Embryonic facial prominence (tissue), 1 donor: ENCODE results near the gene CABP1.

Experiments used
- DNase-seq: peaks from one replicate; pipeline ENCODE4 v3.0.0-alpha.2; 2016; ENCODE audit errors: extremely low spot score

Gene CABP1

GRCh38 chr12:120631097-120631496 lies 9.3 kb upstream of the CABP1 start:
- no peak for DNase-seq

GRCh38 chr12:120640861-120641833 lies 721 bp downstream of the CABP1 start:
- DNase-seq, result no peak

GRCh38 chr12:120642121-120642520 lies 1.7 kb downstream of the CABP1 start:
- DNase-seq, result no peak

- no peak for DNase-seq
Measured at GRCh38 chr12:120642826-120643225, 2.4 kb downstream of the CABP1 start.

GRCh38 chr12:120643574-120643973 lies 3.1 kb downstream of the CABP1 start:
- no peak for DNase-seq

- no peak for DNase-seq
Measured at GRCh38 chr12:120646044-120646443, 5.6 kb downstream of the CABP1 start.

- DNase-seq, result no peak
Measured at GRCh38 chr12:120647375-120647755, 6.9 kb downstream of the CABP1 start.

- no peak for DNase-seq
Measured at GRCh38 chr12:120649442-120650232, 9.2 kb downstream of the CABP1 start.

- DNase-seq, result no peak
Measured at GRCh38 chr12:120650233-120650690, 9.8 kb downstream of the CABP1 start.

- DNase-seq, result no peak
Measured at GRCh38 chr12:120651821-120652220, 11.4 kb downstream of the CABP1 start.

GRCh38 chr12:120652656-120653435 lies 12.4 kb downstream of the CABP1 start:
- no peak for DNase-seq

- DNase-seq, result no peak
Measured at GRCh38 chr12:120653611-120654010, 13.2 kb downstream of the CABP1 start.

- DNase-seq, result no peak
Measured at GRCh38 chr12:120654656-120655055, 14.2 kb downstream of the CABP1 start.

GRCh38 chr12:120656008-120656407 lies 15.6 kb downstream of the CABP1 start:
- DNase-seq, result no peak

GRCh38 chr12:120658286-120659150 lies 18.1 kb downstream of the CABP1 start:
- DNase-seq, result no peak

- no peak for DNase-seq
Measured at GRCh38 chr12:120659151-120659525, 18.7 kb downstream of the CABP1 start.

- no peak for DNase-seq
Measured at GRCh38 chr12:120661432-120661831, 21.0 kb downstream of the CABP1 start.

GRCh38 chr12:120662879-120663278 lies 22.5 kb downstream of the CABP1 start:
- no peak for DNase-seq

GRCh38 chr12:120663741-120664140 lies 23.3 kb downstream of the CABP1 start:
- DNase-seq, result no peak

GRCh38 chr12:120666571-120667390 lies 26.4 kb downstream of the CABP1 start:
- DNase-seq, result no peak
